GM12878 (cell line): ENCODE measurements around the gene CSF1. TPM values are rescaled to one million over a fixed set of nuclear protein-coding genes. Genes with fewer than 3 reads are reported as not detected.

Experiments
- ATAC-seq: fragments of 200-7000 bp; cut with Tn5 transposase; 3 replicates; pipeline ENCODE4 v1.9.1; 2020; ENCODE audit warnings: mild to moderate bottlenecking, moderate library complexity
- BruUV-seq: library from RNA; stranded (reverse); fragments of 400-500 nt; replicated peaks from 2 replicates; lab custom pipeline; 2021; lab: Mats Ljungman, UMichigan
- CTCF ChIA-PET: fragments of 300-600 bp; sonication (Branson Sonifier 250); formaldehyde crosslinking; extraction: SDS; loops from one replicate; lab custom pipeline; 2021; ENCODE audit warnings: inconsistent platforms; lab: Yijun Ruan, JAX
- POLR2A ChIA-PET: fragments of 350-600 bp; formaldehyde crosslinking; extraction: SDS; loops from one replicate; lab custom pipeline; 2021; ENCODE audit warnings: inconsistent platforms; lab: Charles Lee
- RAD21 ChIA-PET: fragments of 300-600 bp; sonication (Branson Sonifier 250); formaldehyde crosslinking; loops from one replicate; lab custom pipeline; 2023; ENCODE audit warnings: antibody characterized with exemption; ENCODE audit not compliant: unreplicated experiment; lab: Charles Lee
- SMC1A ChIA-PET: fragments of 300-600 bp; sonication (Branson Sonifier 250); formaldehyde crosslinking; loops from one replicate; lab custom pipeline; 2023; ENCODE audit not compliant: unreplicated experiment, uncharacterized antibody; lab: Charles Lee
- DNase-seq: peaks from one replicate; pipeline ENCODE4 v3.0.0-alpha.2; 2011; ENCODE audit warnings: low read depth, low spot score
- FAIRE-seq: peaks from 3 replicates; lab custom pipeline; 2011; peaks lifted over from hg19 to GRCh38; lab: Jason Lieb, UNC
- H2AFZ ChIP-seq: 2 replicates; pipeline ENCODE4 v1.6.0; 2011; ENCODE audit warnings: low read depth, low read length, control low read depth; ENCODE audit not compliant: control insufficient read depth
- H3K27ac ChIP-seq: 2 replicates; pipeline ENCODE4 v1.5.1; 2011; ENCODE audit warnings: control low read depth; ENCODE audit not compliant: control insufficient read depth, insufficient read depth
- H3K27me3 ChIP-seq, 2 experiments: replicated peaks in 1 of 2; 2 replicates each; pipeline versions ENCODE4 v1.6.0 to v1.6.1; 2011; ENCODE audit warnings: low read length in 1 of 2; ENCODE audit not compliant: control insufficient read depth in 2 of 2, insufficient read depth in 2 of 2
- H3K36me3 ChIP-seq, 2 experiments: 2 replicates each; pipeline ENCODE4 v1.5.1; 2011; ENCODE audit warnings: low read length in 1 of 2; ENCODE audit not compliant: control insufficient read depth in 2 of 2, insufficient read depth in 2 of 2
- H3K4me1 ChIP-seq: 2 replicates; pipeline ENCODE4 v1.6.1; 2011; ENCODE audit warnings: mild to moderate bottlenecking, low read length, moderate library complexity, mixed read lengths; ENCODE audit not compliant: control insufficient read depth, insufficient read depth
- H3K4me2 ChIP-seq: 2 replicates; pipeline ENCODE4 v1.6.0; 2011; ENCODE audit warnings: control low read depth; ENCODE audit not compliant: control insufficient read depth, insufficient read depth
- H3K4me3 ChIP-seq: fragments of 200-600 bp; sonication (generic); 2 replicates; pipeline ENCODE4 v1.5.1; 2016
- H3K79me2 ChIP-seq: 2 replicates; pipeline ENCODE4 v1.6.0; 2011; ENCODE audit warnings: low read length; ENCODE audit not compliant: control insufficient read depth, insufficient read depth
- H3K9ac ChIP-seq: 2 replicates; pipeline ENCODE4 v1.8.0; 2011; ENCODE audit warnings: low read length, control low read depth, mixed read lengths; ENCODE audit not compliant: control insufficient read depth, insufficient read depth
- H3K9me3 ChIP-seq: replicated peaks from 3 replicates; pipeline ENCODE4 v1.5.1; 2011; ENCODE audit warnings: mild to moderate bottlenecking, low read length; ENCODE audit not compliant: control insufficient read depth, insufficient read depth
- H4K20me1 ChIP-seq: 2 replicates; pipeline ENCODE4 v1.6.0; 2011; ENCODE audit not compliant: control insufficient read depth, insufficient read depth
- CBX3 ChIP-seq: fragments of 200-600 bp; sonication (generic); IDR thresholded peaks from 2 replicates; pipeline ENCODE4 v1.6.1; 2016; ENCODE audit warnings: low read depth, borderline replicate concordance
- CHD1 ChIP-seq: IDR thresholded peaks from 2 replicates; pipeline ENCODE4 v1.6.1; 2012; ENCODE audit warnings: low read depth, low read length, improper control_type of control experiment
- FOXK2 ChIP-seq: fragments of 450-650 bp; IDR thresholded peaks from 2 replicates; pipeline ENCODE4 v1.6.1; 2017; ENCODE audit warnings: mild to moderate bottlenecking, moderate library complexity
- JUND ChIP-seq: IDR thresholded peaks from 2 replicates; pipeline ENCODE4 v1.6.1; 2012; ENCODE audit warnings: low read depth, mild to moderate bottlenecking, low read length, improper control_type of control experiment, moderate library complexity
- MXI1 ChIP-seq: fragments of 150-350 bp; IDR thresholded peaks from 2 replicates; pipeline ENCODE4 v1.6.1; 2011; ENCODE audit warnings: low read depth, mild to moderate bottlenecking, inconsistent platforms, low read length, improper control_type of control experiment
- NBN ChIP-seq: fragments of 450-650 bp; IDR thresholded peaks from 2 replicates; pipeline ENCODE4 v1.6.1; 2016
- SP1 ChIP-seq: IDR thresholded peaks from one replicate; pipeline ENCODE4 v1.6.1; 2011; ENCODE audit warnings: low read depth, low read length
- SUZ12 ChIP-seq: fragments of 200-600 bp; sonication (generic); IDR thresholded peaks from one replicate; pipeline ENCODE4 v1.6.1; 2018; ENCODE audit warnings: antibody characterized with exemption, mild to moderate bottlenecking; ENCODE audit not compliant: unreplicated experiment
- TAF1 ChIP-seq: IDR thresholded peaks from 2 replicates; pipeline ENCODE4 v1.6.1; 2011; ENCODE audit warnings: mild to moderate bottlenecking, low read depth, low read length, borderline replicate concordance
- TBL1XR1 ChIP-seq: IDR thresholded peaks from 2 replicates; pipeline ENCODE4 v1.6.1; 2012; ENCODE audit warnings: low read depth, low read length, improper control_type of control experiment
- ZBED1 ChIP-seq: IDR thresholded peaks from 2 replicates; pipeline ENCODE4 v1.6.1; 2016; ENCODE audit warnings: borderline replicate concordance
- ZNF217 ChIP-seq: fragments of 450-650 bp; IDR thresholded peaks from 2 replicates; pipeline ENCODE4 v1.6.1; 2017; ENCODE audit warnings: antibody characterized with exemption, mild to moderate bottlenecking
- ZNF622 ChIP-seq: fragments of 450-650 bp; IDR thresholded peaks from 2 replicates; pipeline ENCODE4 v1.6.1; 2017; ENCODE audit warnings: mild to moderate bottlenecking, inconsistent platforms
- WGBS: methylation state at CpG from one replicate; pipeline ENCODE4 v1.1.6; 2016; ENCODE audit warnings: low lambda C conversion rate; ENCODE audit not compliant: insufficient replicate concordance, insufficient coverage; ENCODE audit errors: missing lambda C conversion rate; 5-methylcytosine and 5-hydroxymethylcytosine counted together
- in situ Hi-C: fragments of 300-500 bp; cut with MboI; formaldehyde crosslinking; loops from 9 replicates; pipeline ENCODE4 v1.14.3; 2018; ENCODE audit warnings: mixed read lengths
- intact Hi-C: fragments of 100-400 bp; cut with micrococcal nuclease; formaldehyde crosslinking; loops from one replicate; pipeline ENCODE4 v1.14.2; 2022; ENCODE audit not compliant: unreplicated experiment
- polyA plus RNA-seq, 11 experiments: library from polyadenylated mRNA; depleted of rRNA in 4 of 11; unstranded in 6 of 11; stranded (reverse) in 5 of 11; fragments of >200 nt; fragmentation: Nextera tagmentation in 4 of 11; fragmentation: Illumina TruSeq in 1 of 11; extraction: Ambion mirVana in 4 of 11; extraction: Trizol in 1 of 11; gene quantifications; 1 replicate in 1 of 11; 2 replicates in 10 of 11; pipeline versions ENCODE4 v1.2.1 to v1.2.3, GENCODE V29; 2011 to 2016; ENCODE audit warnings: inconsistent platforms in 2 of 11, missing spikeins in 2 of 11, low read depth in 1 of 11
- total RNA-seq, 4 experiments: library from RNA; depleted of rRNA in 3 of 4; stranded (reverse); fragments of >200 nt in 3 of 4; fragmentation: Illumina TruSeq in 1 of 4; extraction: Trizol in 1 of 4; gene quantifications; 2 replicates each; pipeline versions ENCODE4 v1.2.1 to v1.2.3, GENCODE V29; 2013 to 2021
- TF ChIP-seq, protein P1 (sequence below): fragments of 450-650 bp; IDR thresholded peaks from 2 replicates; pipeline ENCODE4 v1.6.1; 2016; ENCODE audit warnings: mild to moderate bottlenecking
- TF ChIP-seq, protein P2 (sequence below): fragments of 450-650 bp; formaldehyde crosslinking; IDR thresholded peaks from 2 replicates; pipeline ENCODE4 v1.4.0; 2020; ENCODE audit warnings: mild to moderate bottlenecking, moderate library complexity
- TF ChIP-seq, protein P3 (sequence below): fragments of 450-650 bp; formaldehyde crosslinking; IDR thresholded peaks from 2 replicates; pipeline ENCODE4 v1.4.0; 2022; ENCODE audit warnings: mild to moderate bottlenecking, moderate library complexity
- TF ChIP-seq, protein P4 (sequence below): fragments of 450-650 bp; IDR thresholded peaks from 2 replicates; pipeline ENCODE4 v1.6.1; 2014; ENCODE audit warnings: mild to moderate bottlenecking

The CSF1 gene
- total and polyA plus RNA-seq, 10 of the 15 experiments (the other 5 are each of a cell fraction or from before 2014, with no cell fraction given) = 1.2 to 32.4 (median 13.0) TPM

DNA sequence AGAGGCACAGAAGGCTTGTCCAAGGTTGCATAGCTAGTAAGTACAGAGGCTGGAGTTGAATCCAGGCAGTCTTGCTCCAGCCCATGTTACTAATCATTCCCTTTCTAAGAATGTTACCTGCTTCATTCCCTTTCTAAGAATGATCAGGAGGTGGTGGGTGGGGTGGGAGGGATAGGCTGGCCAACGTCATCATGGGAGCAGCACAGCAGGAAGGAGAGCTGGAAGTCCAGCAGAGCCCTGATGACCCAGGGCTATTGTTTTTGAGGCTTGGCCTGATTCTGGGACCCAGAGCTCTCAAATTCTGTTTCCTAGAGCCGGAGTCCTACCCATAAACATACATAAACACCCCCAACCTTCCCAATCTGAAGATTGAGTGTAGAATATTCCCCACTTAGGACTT is 11.8 kb upstream of the CSF1 start:
- Histone ChIP-seq H4K20me1 (no peaks in the 10 kb centered on the region), H3K9ac (no peak overlapping the region), H3K79me2 (no peaks in the 10 kb centered on the region), H3K27ac (no peak overlapping the region), H3K4me2 (no peak overlapping the region), H3K27me3 (no peaks in the 10 kb centered on the region), H3K36me3 (no peaks in the 10 kb centered on the region), H3K4me3 (no peak overlapping the region), H3K9me3 (no peaks in the 10 kb centered on the region), H2AFZ (no peak overlapping the region), H3K4me1 (peaks cover 24% of the 10 kb centered on the region)
- in situ Hi-C loops = no loop called here
- 76% methylated on average over 2 of the region's 2 CpGs for WGBS
- CTCF ChIA-PET = interaction anchor here (2.8 kb wide), 1 partner anchor 86 kb away, joined by 7 read pairs; the partner anchor contains the start of gene AHCYL1
- POLR2A ChIA-PET = interaction anchor here (0.9 kb wide), 1 partner anchor 9 kb away, joined by 3 read pairs; no protein-coding TSS in a partner anchor
- FAIRE-seq (no peak), ATAC-seq (no peak), DNase-seq (no peak)
- SMC1A ChIA-PET = no interaction called here
- BruUV-seq = no TSS peak
- RAD21 ChIA-PET = no interaction called here
- intact Hi-C loops = no loop called here
- TF ChIP-seq, protein P1, sequence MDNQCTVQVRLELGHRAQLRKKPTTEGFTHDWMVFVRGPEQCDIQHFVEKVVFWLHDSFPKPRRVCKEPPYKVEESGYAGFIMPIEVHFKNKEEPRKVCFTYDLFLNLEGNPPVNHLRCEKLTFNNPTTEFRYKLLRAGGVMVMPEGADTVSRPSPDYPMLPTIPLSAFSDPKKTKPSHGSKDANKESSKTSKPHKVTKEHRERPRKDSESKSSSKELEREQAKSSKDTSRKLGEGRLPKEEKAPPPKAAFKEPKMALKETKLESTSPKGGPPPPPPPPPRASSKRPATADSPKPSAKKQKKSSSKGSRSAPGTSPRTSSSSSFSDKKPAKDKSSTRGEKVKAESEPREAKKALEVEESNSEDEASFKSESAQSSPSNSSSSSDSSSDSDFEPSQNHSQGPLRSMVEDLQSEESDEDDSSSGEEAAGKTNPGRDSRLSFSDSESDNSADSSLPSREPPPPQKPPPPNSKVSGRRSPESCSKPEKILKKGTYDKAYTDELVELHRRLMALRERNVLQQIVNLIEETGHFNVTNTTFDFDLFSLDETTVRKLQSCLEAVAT = no peak
- no peak for TF ChIP-seq FOXK2
- TF ChIP-seq TBL1XR1 = no peak
- TF ChIP-seq, protein P2, sequence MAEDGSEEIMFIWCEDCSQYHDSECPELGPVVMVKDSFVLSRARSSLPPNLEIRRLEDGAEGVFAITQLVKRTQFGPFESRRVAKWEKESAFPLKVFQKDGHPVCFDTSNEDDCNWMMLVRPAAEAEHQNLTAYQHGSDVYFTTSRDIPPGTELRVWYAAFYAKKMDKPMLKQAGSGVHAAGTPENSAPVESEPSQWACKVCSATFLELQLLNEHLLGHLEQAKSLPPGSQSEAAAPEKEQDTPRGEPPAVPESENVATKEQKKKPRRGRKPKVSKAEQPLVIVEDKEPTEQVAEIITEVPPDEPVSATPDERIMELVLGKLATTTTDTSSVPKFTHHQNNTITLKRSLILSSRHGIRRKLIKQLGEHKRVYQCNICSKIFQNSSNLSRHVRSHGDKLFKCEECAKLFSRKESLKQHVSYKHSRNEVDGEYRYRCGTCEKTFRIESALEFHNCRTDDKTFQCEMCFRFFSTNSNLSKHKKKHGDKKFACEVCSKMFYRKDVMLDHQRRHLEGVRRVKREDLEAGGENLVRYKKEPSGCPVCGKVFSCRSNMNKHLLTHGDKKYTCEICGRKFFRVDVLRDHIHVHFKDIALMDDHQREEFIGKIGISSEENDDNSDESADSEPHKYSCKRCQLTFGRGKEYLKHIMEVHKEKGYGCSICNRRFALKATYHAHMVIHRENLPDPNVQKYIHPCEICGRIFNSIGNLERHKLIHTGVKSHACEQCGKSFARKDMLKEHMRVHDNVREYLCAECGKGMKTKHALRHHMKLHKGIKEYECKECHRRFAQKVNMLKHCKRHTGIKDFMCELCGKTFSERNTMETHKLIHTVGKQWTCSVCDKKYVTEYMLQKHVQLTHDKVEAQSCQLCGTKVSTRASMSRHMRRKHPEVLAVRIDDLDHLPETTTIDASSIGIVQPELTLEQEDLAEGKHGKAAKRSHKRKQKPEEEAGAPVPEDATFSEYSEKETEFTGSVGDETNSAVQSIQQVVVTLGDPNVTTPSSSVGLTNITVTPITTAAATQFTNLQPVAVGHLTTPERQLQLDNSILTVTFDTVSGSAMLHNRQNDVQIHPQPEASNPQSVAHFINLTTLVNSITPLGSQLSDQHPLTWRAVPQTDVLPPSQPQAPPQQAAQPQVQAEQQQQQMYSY (CRISPR knock-in tag) = no peak
- no peak for TF ChIP-seq JUND
- no peak for TF ChIP-seq ZNF622
- no peak for TF ChIP-seq TAF1
- TF ChIP-seq, protein P3, sequence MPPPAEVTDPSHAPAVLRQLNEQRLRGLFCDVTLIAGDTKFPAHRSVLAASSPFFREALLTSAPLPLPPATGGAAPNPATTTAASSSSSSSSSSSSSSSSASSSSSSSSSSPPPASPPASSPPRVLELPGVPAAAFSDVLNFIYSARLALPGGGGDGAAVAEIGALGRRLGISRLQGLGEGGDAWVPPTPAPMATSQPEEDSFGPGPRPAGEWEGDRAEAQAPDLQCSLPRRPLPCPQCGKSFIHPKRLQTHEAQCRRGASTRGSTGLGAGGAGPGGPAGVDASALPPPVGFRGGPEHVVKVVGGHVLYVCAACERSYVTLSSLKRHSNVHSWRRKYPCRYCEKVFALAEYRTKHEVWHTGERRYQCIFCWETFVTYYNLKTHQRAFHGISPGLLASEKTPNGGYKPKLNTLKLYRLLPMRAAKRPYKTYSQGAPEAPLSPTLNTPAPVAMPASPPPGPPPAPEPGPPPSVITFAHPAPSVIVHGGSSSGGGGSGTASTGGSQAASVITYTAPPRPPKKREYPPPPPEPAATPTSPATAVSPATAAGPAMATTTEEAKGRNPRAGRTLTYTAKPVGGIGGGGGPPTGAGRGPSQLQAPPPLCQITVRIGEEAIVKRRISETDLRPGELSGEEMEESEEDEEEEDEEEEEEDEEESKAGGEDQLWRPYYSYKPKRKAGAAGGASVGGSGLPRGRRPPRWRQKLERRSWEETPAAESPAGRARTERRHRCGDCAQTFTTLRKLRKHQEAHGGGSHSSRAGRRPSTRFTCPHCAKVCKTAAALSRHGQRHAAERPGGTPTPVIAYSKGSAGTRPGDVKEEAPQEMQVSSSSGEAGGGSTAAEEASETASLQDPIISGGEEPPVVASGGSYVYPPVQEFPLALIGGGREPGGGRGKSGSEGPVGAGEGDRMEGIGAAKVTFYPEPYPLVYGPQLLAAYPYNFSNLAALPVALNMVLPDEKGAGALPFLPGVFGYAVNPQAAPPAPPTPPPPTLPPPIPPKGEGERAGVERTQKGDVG (CRISPR knock-in tag) = no peak
- TF ChIP-seq ZBED1 = no peak
- no peak for TF ChIP-seq NBN
- no peak for TF ChIP-seq ZNF217
- no peak for TF ChIP-seq MXI1
- no peak for TF ChIP-seq CHD1
- TF ChIP-seq, protein P4, sequence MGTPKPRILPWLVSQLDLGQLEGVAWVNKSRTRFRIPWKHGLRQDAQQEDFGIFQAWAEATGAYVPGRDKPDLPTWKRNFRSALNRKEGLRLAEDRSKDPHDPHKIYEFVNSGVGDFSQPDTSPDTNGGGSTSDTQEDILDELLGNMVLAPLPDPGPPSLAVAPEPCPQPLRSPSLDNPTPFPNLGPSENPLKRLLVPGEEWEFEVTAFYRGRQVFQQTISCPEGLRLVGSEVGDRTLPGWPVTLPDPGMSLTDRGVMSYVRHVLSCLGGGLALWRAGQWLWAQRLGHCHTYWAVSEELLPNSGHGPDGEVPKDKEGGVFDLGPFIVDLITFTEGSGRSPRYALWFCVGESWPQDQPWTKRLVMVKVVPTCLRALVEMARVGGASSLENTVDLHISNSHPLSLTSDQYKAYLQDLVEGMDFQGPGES = no peak
- TF ChIP-seq CBX3 = no peak
- TF ChIP-seq SP1 = no peak
- no peak for TF ChIP-seq SUZ12
